ENCODE results near the gene SIRT2.

- TF ChIP-seq, protein P1, sequence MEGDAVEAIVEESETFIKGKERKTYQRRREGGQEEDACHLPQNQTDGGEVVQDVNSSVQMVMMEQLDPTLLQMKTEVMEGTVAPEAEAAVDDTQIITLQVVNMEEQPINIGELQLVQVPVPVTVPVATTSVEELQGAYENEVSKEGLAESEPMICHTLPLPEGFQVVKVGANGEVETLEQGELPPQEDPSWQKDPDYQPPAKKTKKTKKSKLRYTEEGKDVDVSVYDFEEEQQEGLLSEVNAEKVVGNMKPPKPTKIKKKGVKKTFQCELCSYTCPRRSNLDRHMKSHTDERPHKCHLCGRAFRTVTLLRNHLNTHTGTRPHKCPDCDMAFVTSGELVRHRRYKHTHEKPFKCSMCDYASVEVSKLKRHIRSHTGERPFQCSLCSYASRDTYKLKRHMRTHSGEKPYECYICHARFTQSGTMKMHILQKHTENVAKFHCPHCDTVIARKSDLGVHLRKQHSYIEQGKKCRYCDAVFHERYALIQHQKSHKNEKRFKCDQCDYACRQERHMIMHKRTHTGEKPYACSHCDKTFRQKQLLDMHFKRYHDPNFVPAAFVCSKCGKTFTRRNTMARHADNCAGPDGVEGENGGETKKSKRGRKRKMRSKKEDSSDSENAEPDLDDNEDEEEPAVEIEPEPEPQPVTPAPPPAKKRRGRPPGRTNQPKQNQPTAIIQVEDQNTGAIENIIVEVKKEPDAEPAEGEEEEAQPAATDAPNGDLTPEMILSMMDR (conservative IDR thresholded peaks at IDR 0.05; ENCODE audit: low read length) = no peak
- no peak for TF ChIP-seq EZH2phosphoT487 (IDR thresholded peaks at IDR 0.05; ENCODE audit: borderline replicate concordance)
Observed at GRCh38 chr19:38898788-38899446, 501 bp downstream of the SIRT2 start.

Measured in Loucy (cell line).